ENCODE measurements around the gene DDX1. TPM values are rescaled to one million over a fixed set of nuclear protein-coding genes. Genes with fewer than 3 reads are reported as not detected.

The DDX1 gene
- total and polyA plus RNA-seq, 2 of the 4 experiments (the other 2 are of a cell fraction): 73.6 to 74.9 TPM

GRCh38 chr2:15603044-15603765 is 11.5 kb downstream of the DDX1 start:
- no peak for ATAC-seq (ENCODE audit: low read depth)
- WGBS, 2 experiments (ENCODE audit: extremely low coverage in 2 of 2, insufficient read length in 1 of 2): no CpG with 5 or more reads among the region's 3 CpGs
- no peak for TF ChIP-seq CHD1 (IDR thresholded peaks at IDR 0.05; ENCODE audit: low read depth, low read length)
- TF ChIP-seq RCOR1 (IDR thresholded peaks at IDR 0.05; ENCODE audit: insufficient replicate concordance, low read length): no peak
- no peak for TF ChIP-seq MXI1 (IDR thresholded peaks at IDR 0.05; ENCODE audit: borderline replicate concordance, low read depth, low read length)
- TF ChIP-seq MAZ (IDR thresholded peaks at IDR 0.05; ENCODE audit: borderline replicate concordance, low read depth, low read length): no peak
- no peak for TF ChIP-seq SMC3 (IDR thresholded peaks at IDR 0.05; ENCODE audit: low read depth, low read length)
- TF ChIP-seq USF2 (IDR thresholded peaks at IDR 0.05; ENCODE audit: low read depth, low read length): no peak
- TF ChIP-seq POLR2A (IDR thresholded peaks at IDR 0.05; ENCODE audit: low read depth, low read length): no peak
- no peak for TF ChIP-seq NFE2L2 (IDR thresholded peaks at IDR 0.05; ENCODE audit: low read depth, low read length)
- no peak for TF ChIP-seq RAD21 (IDR thresholded peaks at IDR 0.05; ENCODE audit: low read length)
- no peak for TF ChIP-seq CEBPB (IDR thresholded peaks at IDR 0.05; ENCODE audit: low read depth, low read length)
- no peak for TF ChIP-seq FOS (IDR thresholded peaks at IDR 0.05; ENCODE audit: low read depth, low read length)
- no peak for TF ChIP-seq RFX5 (IDR thresholded peaks at IDR 0.05; ENCODE audit: low read depth, low read length)
- no peak for TF ChIP-seq ELK1 (IDR thresholded peaks at IDR 0.05; ENCODE audit: borderline replicate concordance, low read depth, low read length)
- TF ChIP-seq MAFK (IDR thresholded peaks at IDR 0.05; ENCODE audit: low read depth, low read length): no peak
- no peak for TF ChIP-seq CTCF (conservative IDR thresholded peaks at IDR 0.05; ENCODE audit: low read depth, low read length)
- no peak for TF ChIP-seq BHLHE40 (IDR thresholded peaks at IDR 0.05; ENCODE audit: low read depth, low read length)

More at GRCh38 chr2:15603044-15603765, 11.5 kb downstream of the DDX1 start:
- Histone ChIP-seq H4K8ac (ENCODE audit: low read depth in 2 of 2, low read length in 2 of 2) (no peak overlapping the region), H2BK120ac (ENCODE audit: low read depth, low read length) (no peak overlapping the region), H4K5ac (ENCODE audit: low read depth, low read length) (no peak overlapping the region), H3K79me1 (ENCODE audit: low read depth in 1 of 2, low read length in 2 of 2) (no peaks in the 10 kb centered on the region; a peak in 1 of 4 replicates), H3K4ac (ENCODE audit: low read depth, low read length) (no peak overlapping the region), H3K4me1 (ENCODE audit: control insufficient read depth, insufficient read depth, low read length) (no peaks in the 10 kb centered on the region), H3K14ac (replicated peaks; ENCODE audit: low read depth, low read length) (no peak overlapping the region), H2AK9ac (replicated peaks; ENCODE audit: low read depth, low read length, poor library complexity) (no peak overlapping the region), H3K56ac (ENCODE audit: extremely low read depth, insufficient read depth, low read length) (no peak overlapping the region), H3K18ac (ENCODE audit: low read depth, low read length) (no peak overlapping the region), H2AK5ac (ENCODE audit: low read depth, low read length) (no peak overlapping the region), H2BK5ac (ENCODE audit: low read depth, low read length, poor library complexity, severe bottlenecking) (no peak overlapping the region), H3K9me3 (ENCODE audit: control insufficient read depth, insufficient read depth, low read length) (no peaks in the 10 kb centered on the region), H2AFZ (replicated peaks; ENCODE audit: low read length, poor library complexity) (no peak overlapping the region), H4K20me1 (ENCODE audit: insufficient read depth, low read length) (no peaks in the 10 kb centered on the region; the same call in 1 of the 2 replicates), H2BK15ac (ENCODE audit: low read depth, low read length) (no peak overlapping the region), H3K27ac (ENCODE audit: insufficient read depth, low read length) (no peak overlapping the region), H4K91ac (ENCODE audit: insufficient read depth, low read depth, low read length) (no peak overlapping the region), H3K9me1 (ENCODE audit: insufficient read depth, low read length) (no peaks in the 10 kb centered on the region), H3K23ac (ENCODE audit: low read depth, low read length) (no peak overlapping the region), H3K4me3 (ENCODE audit: insufficient read depth, low read depth, low read length) (no peak overlapping the region), H2BK20ac (ENCODE audit: low read depth, low read length) (no peak overlapping the region), H3K4me2 (ENCODE audit: low read depth, low read length) (no peak overlapping the region), H3K36me3 (ENCODE audit: control insufficient read depth, insufficient read depth, low read length) (peaks cover 52% of the 10 kb centered on the region), H3K9ac (ENCODE audit: low read depth, low read length) (no peak overlapping the region), H3K27me3 (ENCODE audit: control insufficient read depth, insufficient read depth, low read length) (no peaks in the 10 kb centered on the region)
- no peak for DNase-seq
- ChIA-PET CTCF (no interaction called here), POLR2A (ENCODE audit: unreplicated experiment) (no interaction called here)
- no TSS peak for BruUV-seq (replicated peaks)
- in situ Hi-C loops (cut with MboI; ENCODE audit: low sequenced_read_pairs) (no loop called here), dilution Hi-C loops (cut with HindIII; ENCODE audit: low sequenced_read_pairs, unreplicated experiment) (no loop called here), intact Hi-C loops (cut with micrococcal nuclease) (no loop called here)

Data from IMR-90 (cell line).